B cell (primary cell): ENCODE results near the gene TRABD2B. TPM values are rescaled to one million over a fixed set of nuclear protein-coding genes. Genes with fewer than 3 reads are reported as not detected.

ENCODE experiments used
- ATAC-seq: fragments of 200-7000 bp; cut with Tn5 transposase; one replicate; pipeline ENCODE4 v1.10.0; 2021; ENCODE audit warnings: low read depth, mild to moderate bottlenecking, moderate number of reproducible peaks, moderate library complexity
- CTCF ChIA-PET: fragments of 350-600 bp; sonication (Branson Sonifier 250); formaldehyde crosslinking; loops from one replicate; lab custom pipeline; 2021; ENCODE audit warnings: antibody characterized with exemption, inconsistent platforms; lab: Charles Lee
- POLR2A ChIA-PET: fragments of 350-600 bp; sonication (Branson Sonifier 250); formaldehyde crosslinking; loops from one replicate; lab custom pipeline; 2021; ENCODE audit warnings: antibody characterized with exemption; lab: Charles Lee
- DNase-seq: peaks from one replicate; pipeline ENCODE4 v3.0.0; 2013
- H2AFZ ChIP-seq: 2 replicates; pipeline ENCODE4 v1.6.1; 2012; ENCODE audit warnings: mild to moderate bottlenecking, low read depth, low read length; ENCODE audit not compliant: insufficient read depth, poor library complexity, severe bottlenecking
- H3K27ac ChIP-seq, 2 donors: 1 replicate in 1 of 2; 2 replicates in 1 of 2; pipeline ENCODE4 v1.5.1; 2012 to 2013; ENCODE audit warnings: low read length in 2 of 2, mild to moderate bottlenecking in 2 of 2, moderate library complexity in 1 of 2
- H3K27me3 ChIP-seq, 4 experiments: fragments of 200-600 bp in 1 of 4; sonication (generic) in 1 of 4; replicated peaks in 1 of 4; 1 replicate in 2 of 4; 2 replicates in 2 of 4; pipeline versions ENCODE4 v1.6.1 to v1.7.0; 2013 to 2016; ENCODE audit warnings: low read length in 3 of 4, mild to moderate bottlenecking in 2 of 4, mixed read lengths in 1 of 4, moderate library complexity in 1 of 4; ENCODE audit not compliant: insufficient read depth in 4 of 4, control insufficient read depth in 3 of 4; ENCODE audit errors: control extremely low read depth in 1 of 4
- H3K36me3 ChIP-seq, 2 experiments: replicated peaks in 1 of 2; 1 replicate in 1 of 2; 2 replicates in 1 of 2; pipeline versions ENCODE4 v1.6.1 to v1.7.1; 2013; ENCODE audit warnings: low read length in 1 of 2; ENCODE audit not compliant: insufficient read depth in 2 of 2, control insufficient read depth in 1 of 2; ENCODE audit errors: control extremely low read depth in 1 of 2, extremely low read depth in 1 of 2
- H3K4me1 ChIP-seq, 2 donors: fragments of 200-600 bp in 1 of 2; sonication (generic) in 1 of 2; 1 replicate in 1 of 2; 2 replicates in 1 of 2; pipeline versions ENCODE4 v1.5.1 to v1.6.1; 2013 to 2017; ENCODE audit warnings: low read length in 2 of 2; ENCODE audit not compliant: control insufficient read depth in 2 of 2, insufficient read depth in 2 of 2
- H3K4me2 ChIP-seq: replicated peaks from 2 replicates; pipeline ENCODE3; 2012; ENCODE audit warnings: mild to moderate bottlenecking, low read depth, low read length; ENCODE audit not compliant: poor library complexity, severe bottlenecking
- H3K4me3 ChIP-seq, 5 experiments: fragments of 200-600 bp in 1 of 5; sonication (generic) in 1 of 5; 1 replicate in 3 of 5; 2 replicates in 2 of 5; pipeline versions ENCODE4 v1.5.1 to v1.7.0; 2011 to 2016; ENCODE audit warnings: low read length in 4 of 5, mild to moderate bottlenecking in 4 of 5, low read depth in 2 of 5, control low read depth in 1 of 5, moderate library complexity in 1 of 5; ENCODE audit not compliant: insufficient read depth in 1 of 5; ENCODE audit errors: control extremely low read depth in 1 of 5, extremely low read depth in 1 of 5
- H3K79me2 ChIP-seq: fragments of 200-600 bp; sonication (generic); one replicate; pipeline ENCODE4 v1.6.0; 2016; ENCODE audit warnings: low read length; ENCODE audit not compliant: control insufficient read depth, insufficient read depth
- H3K9ac ChIP-seq: fragments of 200-600 bp; sonication (generic); 2 replicates; pipeline ENCODE4 v1.6.1; 2017; ENCODE audit warnings: mild to moderate bottlenecking, low read length, moderate library complexity
- H3K9me3 ChIP-seq, 3 donors: one replicate each; pipeline versions ENCODE4 v1.6.1 to v1.7.1; 2013; ENCODE audit warnings: low read length in 2 of 3; ENCODE audit not compliant: control insufficient read depth in 2 of 3, insufficient read depth in 1 of 3; ENCODE audit errors: control extremely low read depth in 1 of 3
- H4K20me1 ChIP-seq: 2 replicates; pipeline ENCODE4 v1.6.0; 2012; ENCODE audit warnings: mild to moderate bottlenecking, low read length; ENCODE audit not compliant: insufficient read depth, control insufficient read depth, poor library complexity, severe bottlenecking
- H3K27ac Mint-ChIP-seq: one replicate; pipeline ENCODE4 v1.8.0; 2021; ENCODE audit warnings: mixed read lengths
- H3K27me3 Mint-ChIP-seq: one replicate; pipeline ENCODE4 v1.8.0; 2021; ENCODE audit warnings: mixed read lengths
- H3K4me1 Mint-ChIP-seq: one replicate; pipeline ENCODE4 v1.8.0; 2021; ENCODE audit warnings: mixed read lengths
- H3K4me3 Mint-ChIP-seq: one replicate; pipeline ENCODE4 v1.8.0; 2021; ENCODE audit warnings: mixed read lengths
- H3K9me3 Mint-ChIP-seq: one replicate; pipeline ENCODE4 v1.8.0; 2022; ENCODE audit warnings: mixed read lengths; ENCODE audit not compliant: insufficient read depth
- CTCF ChIP-seq: fragments of 200-600 bp; IDR thresholded peaks from one replicate; pipeline ENCODE4 v1.8.0; 2022; ENCODE audit warnings: antibody characterized with exemption, mild to moderate bottlenecking
- EZH2 ChIP-seq: IDR thresholded peaks from 2 replicates; pipeline ENCODE4 v1.6.1; 2012; ENCODE audit warnings: borderline replicate concordance, low read depth, mild to moderate bottlenecking, moderate library complexity, low read length; ENCODE audit not compliant: insufficient read depth, poor library complexity, severe bottlenecking
- WGBS: methylation state at CpG from one replicate; pipeline ENCODE4 v1.1.5; 2013; ENCODE audit warnings: missing lambda C conversion rate; ENCODE audit not compliant: insufficient coverage; 5-methylcytosine and 5-hydroxymethylcytosine counted together
- intact Hi-C: fragments of 100-400 bp; cut with micrococcal nuclease; formaldehyde crosslinking; loops from one replicate; pipeline ENCODE4 v1.10.0; 2022
- polyA plus RNA-seq: library from polyadenylated mRNA; depleted of rRNA; stranded (reverse); fragments of >200 nt; gene quantifications from 2 replicates; pipeline ENCODE4 v1.2.3, GENCODE V29; 2012
- total RNA-seq, 2 donors: library from RNA; stranded (reverse); fragments of 120-200 nt in 1 of 2; gene quantifications; 1 replicate in 1 of 2; 2 replicates in 1 of 2; pipeline versions ENCODE4 v1.2.3 to v1.2.4, GENCODE V29; 2013 to 2022

TRABD2B gene
- total and polyA plus RNA-seq, 2 donors (not counting 1 experiment from before 2014, with no cell fraction given) = not detected

GRCh38 chr1:47908258-47908657, 88.9 kb downstream of the TRABD2B start:
- Histone ChIP-seq H4K20me1 (no peaks in the 10 kb centered on the region), H3K9me3 (no peaks in the 10 kb centered on the region), H3K4me2 (no peak overlapping the region), H3K9ac (no peak overlapping the region), H3K27me3 (no peaks in the 10 kb centered on the region), H2AFZ (no peak overlapping the region), H3K79me2 (no peaks in the 10 kb centered on the region), H3K4me3 (no peak overlapping the region), H3K27ac (no peak overlapping the region), H3K4me1 (no peaks in the 10 kb centered on the region), H3K36me3 (no peaks in the 10 kb centered on the region)
- POLR2A ChIA-PET = no interaction called here
- intact Hi-C loops = no loop called here
- ATAC-seq = no peak
- Mint-ChIP-seq H3K9me3 (no peaks in the 10 kb centered on the region), H3K27ac (no peak overlapping the region), H3K4me3 (no peak overlapping the region), H3K27me3 (peaks cover 29% of the 10 kb centered on the region), H3K4me1 (no peaks in the 10 kb centered on the region)
- no peak for DNase-seq
- WGBS = 80% methylated on average over 2 of the region's 2 CpGs
- TF ChIP-seq CTCF = no peak
- TF ChIP-seq EZH2 = no peak
- CTCF ChIA-PET = no interaction called here

- H4K20me1 ChIP-seq = no peaks in the 10 kb centered on the region
- no peak for ATAC-seq
- no peaks in the 10 kb centered on the region for H3K36me3 ChIP-seq
- intact Hi-C loops = no loop called here
- no peaks in the 10 kb centered on the region for H3K9me3 ChIP-seq
- CTCF ChIA-PET = no interaction called here
- Mint-ChIP-seq H3K9me3 (no peaks in the 10 kb centered on the region), H3K27me3 (peaks cover 29% of the 10 kb centered on the region), H3K27ac (no peak overlapping the region), H3K4me1 (no peaks in the 10 kb centered on the region), H3K4me3 (no peak overlapping the region)
- no peak overlapping the region for H3K9ac ChIP-seq
- H3K27ac ChIP-seq = no peak overlapping the region
- H3K79me2 ChIP-seq = no peaks in the 10 kb centered on the region
- DNase-seq = no peak
- TF ChIP-seq CTCF = no peak
- no peak for TF ChIP-seq EZH2
- no peaks in the 10 kb centered on the region for H3K4me1 ChIP-seq
- H3K4me3 ChIP-seq = no peak overlapping the region
- WGBS = no CpG with 5 or more reads among the region's 1 CpG
- H2AFZ ChIP-seq = no peak overlapping the region
- no peak overlapping the region for H3K4me2 ChIP-seq
- POLR2A ChIA-PET = no interaction called here
- H3K27me3 ChIP-seq = no peaks in the 10 kb centered on the region
These were observed 90.0 kb downstream of the TRABD2B start for GRCh38 chr1:47907177-47907528.
